Stimulated activated CD8-positive, alpha-beta memory T cell treated with anti-CD3 and anti-CD28 coated beads, Interleukin-12 subunit alpha, Interleukin-12 subunit beta, amount 100 ng/mL, for 24 hours (primary cell): ENCODE results near the gene LHX8.

Experiments
- DNase-seq: peaks from one replicate; pipeline ENCODE4 v3.0.0-alpha.2; 2020; ENCODE audit errors: extremely low read depth

The LHX8 gene

GRCh38 chr1:75203415-75204277, 69.5 kb downstream of the LHX8 start:
- no peak for DNase-seq

- DNase-seq, result no peak
These were observed 74.7 kb downstream of the LHX8 start for GRCh38 chr1:75208862-75209261.
